Activated CD4-positive, alpha-beta memory T cell treated with anti-CD3 and anti-CD28 coated beads, Interleukin-2, amount 10 ng/mL, durations not matched to agents 7 days and 5 days (primary cell): ENCODE results near the gene ATOH7. TPM values are rescaled to one million over a fixed set of nuclear protein-coding genes. Genes with fewer than 3 reads are reported as not detected.
"Not testable (repeated sequence)": the region's sequence is repeated elsewhere in the genome, so short reads cannot be mapped to it uniquely, and the experiment has no call there.

Source experiments
- CTCF ChIA-PET: fragments of 350-600 bp; sonication (Branson Sonifier 250); formaldehyde crosslinking; loops from one replicate; lab custom pipeline; 2021; ENCODE audit warnings: antibody characterized with exemption, inconsistent platforms; lab: Charles Lee
- POLR2A ChIA-PET: fragments of 350-600 bp; sonication (Branson Sonifier 250); formaldehyde crosslinking; loops from one replicate; lab custom pipeline; 2021; ENCODE audit warnings: antibody characterized with exemption; lab: Charles Lee
- DNase-seq: peaks from one replicate; pipeline ENCODE4 v3.0.0-alpha.2; 2020
- H3K27ac Mint-ChIP-seq: one replicate; pipeline ENCODE4 v1.8.0; 2021; ENCODE audit warnings: mild to moderate bottlenecking, mixed read lengths
- H3K27me3 Mint-ChIP-seq: one replicate; pipeline ENCODE4 v1.8.0; 2021; ENCODE audit warnings: mixed read lengths
- H3K36me3 Mint-ChIP-seq: one replicate; pipeline ENCODE4 v1.8.0; 2021; ENCODE audit warnings: low read depth, mixed read lengths
- H3K4me1 Mint-ChIP-seq: one replicate; pipeline ENCODE4 v1.8.0; 2021; ENCODE audit warnings: mixed read lengths
- H3K4me3 Mint-ChIP-seq: one replicate; pipeline ENCODE4 v1.8.0; 2021; ENCODE audit warnings: mild to moderate bottlenecking, mixed read lengths
- H3K9me3 Mint-ChIP-seq: one replicate; pipeline ENCODE4 v1.8.0; 2021; ENCODE audit warnings: mixed read lengths
- total RNA-seq, 2 experiments: library from RNA; stranded (reverse); gene quantifications; one replicate each; pipeline ENCODE4 v1.2.3, GENCODE V29; 2021

ATOH7 gene
- total RNA-seq, 2 experiments from 2014 or later = not detected

- POLR2A ChIA-PET, H3K9me3 Mint-ChIP-seq: not testable (repeated sequence)
- CTCF ChIA-PET = interaction anchor here (1.4 kb wide), 1 partner anchor 19 kb away, joined by 3 read pairs; no protein-coding TSS in a partner anchor
Observed at GRCh38 chr10:68195776-68196175, 36.1 kb downstream of the ATOH7 start.

GRCh38 chr10:68194290-68194689, 37.6 kb downstream of the ATOH7 start:
- Mint-ChIP-seq H3K27me3 (peaks cover 41% of the 10 kb centered on the region), H3K36me3 (no peaks in the 10 kb centered on the region), H3K27ac (no peak overlapping the region), H3K4me3 (no peak overlapping the region), H3K4me1 (no peaks in the 10 kb centered on the region), H3K9me3 (no peaks in the 10 kb centered on the region)
- DNase-seq = no peak
- ChIA-PET POLR2A (no interaction called here), CTCF (interaction anchor here (2.0 kb wide), 1 partner anchor 38 kb away, joined by 4 read pairs; no protein-coding TSS in a partner anchor)

More at GRCh38 chr10:68195776-68196175, 36.1 kb downstream of the ATOH7 start:
- H3K4me1 Mint-ChIP-seq, DNase-seq, H3K27ac Mint-ChIP-seq, H3K4me3 Mint-ChIP-seq, H3K36me3 Mint-ChIP-seq: not testable (repeated sequence)
- H3K27me3 Mint-ChIP-seq = peaks cover 39% of the 10 kb centered on the region

- no peak for DNase-seq
- H3K4me3 Mint-ChIP-seq = no peak overlapping the region
- H3K4me1 Mint-ChIP-seq = no peaks in the 10 kb centered on the region
- CTCF ChIA-PET = interaction anchor here (2.0 kb wide), 1 partner anchor 36 kb away, joined by 4 read pairs; no protein-coding TSS in a partner anchor
- no peak overlapping the region for H3K27ac Mint-ChIP-seq
- POLR2A ChIA-PET = no interaction called here
- H3K36me3 Mint-ChIP-seq = no peaks in the 10 kb centered on the region
- H3K27me3 Mint-ChIP-seq = peaks cover 43% of the 10 kb centered on the region
- H3K9me3 Mint-ChIP-seq = no peaks in the 10 kb centered on the region
Observed at GRCh38 chr10:68192113-68192512, 39.8 kb downstream of the ATOH7 start.

- H3K27me3 Mint-ChIP-seq = peaks cover 50% of the 10 kb centered on the region
- CTCF ChIA-PET = no interaction called here
- POLR2A ChIA-PET = no interaction called here
- H3K36me3 Mint-ChIP-seq = no peaks in the 10 kb centered on the region
- no peak for DNase-seq
- no peaks in the 10 kb centered on the region for H3K9me3 Mint-ChIP-seq
- H3K4me3 Mint-ChIP-seq = no peak overlapping the region
- no peak overlapping the region for H3K27ac Mint-ChIP-seq
- no peaks in the 10 kb centered on the region for H3K4me1 Mint-ChIP-seq
Observed at GRCh38 chr10:68188835-68189234, 43.1 kb downstream of the ATOH7 start.

- peaks cover 28% of the 10 kb centered on the region for H3K27me3 Mint-ChIP-seq
- no peaks in the 10 kb centered on the region for H3K4me1 Mint-ChIP-seq
- no peak overlapping the region for H3K27ac Mint-ChIP-seq
- no peak overlapping the region for H3K4me3 Mint-ChIP-seq
- ChIA-PET POLR2A (no interaction called here), CTCF (no interaction called here)
- H3K36me3 Mint-ChIP-seq = no peaks in the 10 kb centered on the region
- no peak for DNase-seq
- no peaks in the 10 kb centered on the region for H3K9me3 Mint-ChIP-seq
Observed at GRCh38 chr10:68185085-68185484, 46.8 kb downstream of the ATOH7 start.

- H3K27ac Mint-ChIP-seq = no peak overlapping the region
Observed at GRCh38 chr10:68184546-68184945, 47.4 kb downstream of the ATOH7 start.

More at GRCh38 chr10:68184546-68184945, 47.4 kb downstream of the ATOH7 start:
- no peak for DNase-seq
- ChIA-PET CTCF (no interaction called here), POLR2A (no interaction called here)
- no peaks in the 10 kb centered on the region for H3K9me3 Mint-ChIP-seq
- H3K4me3 Mint-ChIP-seq = no peak overlapping the region
- no peaks in the 10 kb centered on the region for H3K4me1 Mint-ChIP-seq
- peaks cover 26% of the 10 kb centered on the region for H3K27me3 Mint-ChIP-seq
- H3K36me3 Mint-ChIP-seq = no peaks in the 10 kb centered on the region

Other genes with a start within 250 kb of the ATOH7 start
- gene HERC4, start 156.8 kb downstream of the ATOH7 start, total RNA-seq = 10 to 100 TPM; 64.2 to 65.2 TPM
- gene MYPN, start 122.6 kb downstream of the ATOH7 start, total RNA-seq = not detected
- gene HNRNPH3, start 100.0 kb upstream of the ATOH7 start, total RNA-seq = 100 to 1,000 TPM; 122 to 123 TPM
- gene PBLD, start 100.8 kb upstream of the ATOH7 start, total RNA-seq = 1 to 10 TPM; 1.4 to 2.1 TPM
- gene RUFY2, start 175.2 kb upstream of the ATOH7 start, total RNA-seq = 10 to 100 TPM; 12.2 to 13.3 TPM
- gene DNA2, start 239.9 kb upstream of the ATOH7 start, total RNA-seq = 10 to 100 TPM; 34.7 to 40.4 TPM